ENCODE data around the gene ZDHHC11B.
"Not testable (repeated sequence)": the region's sequence is repeated elsewhere in the genome, so short reads cannot be mapped to it uniquely, and the experiment has no call there.

Gene ZDHHC11B

GRCh38 chr5:766666-767431, 17.7 kb downstream of the ZDHHC11B start:
- no peak for DNase-seq (ENCODE audit: low read depth)

DNA sequence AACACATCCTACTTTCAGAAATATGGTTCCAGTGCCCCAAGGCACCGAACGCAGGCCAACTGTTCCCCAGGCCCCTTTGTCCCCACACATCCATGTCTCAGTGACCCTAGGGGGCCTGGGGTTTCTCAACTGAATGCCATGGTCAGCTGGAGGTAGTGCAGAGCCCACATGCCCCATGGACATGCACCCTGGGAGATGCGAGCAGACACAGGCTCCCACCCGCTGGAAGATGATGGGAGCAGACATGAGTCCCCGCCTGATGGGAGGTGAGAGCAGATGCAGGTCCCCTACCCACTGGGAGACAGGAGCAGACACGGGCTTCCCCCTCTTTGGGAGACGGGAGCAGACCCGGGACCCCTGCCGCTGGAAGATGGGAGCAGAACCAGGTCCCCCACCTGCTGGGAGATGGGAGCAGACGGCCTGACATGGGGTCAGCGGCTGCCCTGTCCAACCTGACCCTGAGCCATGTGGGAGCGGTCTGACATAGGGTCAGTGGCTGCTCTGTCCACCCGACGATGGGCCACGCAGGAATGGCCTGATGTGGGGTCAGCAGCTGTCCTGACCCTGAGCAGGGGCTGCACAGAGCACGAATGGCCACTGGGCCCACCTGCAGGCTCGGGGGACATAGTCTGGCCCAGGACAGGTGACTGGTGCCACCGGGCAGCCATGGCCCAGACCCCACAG, 18.4 kb downstream of the ZDHHC11B start:
- DNase-seq (ENCODE audit: low read depth) = no peak

DNA sequence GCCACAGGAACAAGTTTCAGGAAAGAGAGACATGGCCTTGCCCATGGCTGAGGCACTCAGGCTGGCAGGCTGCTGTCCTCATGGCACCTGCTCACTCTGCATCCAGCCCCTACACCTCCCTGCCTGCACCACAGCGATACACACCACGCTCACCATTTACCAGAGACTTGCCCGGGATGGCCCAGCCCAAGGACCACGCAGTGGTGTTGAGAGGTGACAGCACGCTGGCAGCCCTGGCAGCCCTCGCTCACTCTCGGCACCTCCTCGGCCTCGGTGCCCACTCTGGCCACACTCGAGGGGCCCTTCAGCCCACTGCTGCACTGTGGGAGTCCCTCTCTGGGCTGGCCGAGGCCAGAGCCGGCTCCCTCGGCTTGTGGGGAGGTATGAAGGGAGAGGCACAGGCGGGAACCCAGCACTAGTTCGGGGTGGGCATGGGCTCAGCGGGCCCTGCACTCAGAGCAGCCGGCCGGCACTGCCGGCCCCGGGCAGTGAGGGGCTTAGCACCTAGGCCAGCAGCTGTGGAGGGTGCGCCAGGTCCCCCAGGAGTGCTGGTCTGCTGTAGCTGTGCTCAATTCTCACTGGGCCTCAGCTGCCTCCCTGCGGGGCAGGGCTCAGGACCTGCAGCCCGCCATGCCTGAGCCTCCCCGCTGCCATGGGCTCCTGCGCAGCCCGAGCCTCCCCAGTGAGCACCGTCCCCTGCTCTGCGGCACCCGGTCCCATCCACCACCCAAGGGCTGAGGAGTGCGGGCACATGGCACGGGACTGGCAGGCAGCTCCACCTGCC, 20.3 kb downstream of the ZDHHC11B start:
- no peak for DNase-seq (ENCODE audit: low read depth)

DNA sequence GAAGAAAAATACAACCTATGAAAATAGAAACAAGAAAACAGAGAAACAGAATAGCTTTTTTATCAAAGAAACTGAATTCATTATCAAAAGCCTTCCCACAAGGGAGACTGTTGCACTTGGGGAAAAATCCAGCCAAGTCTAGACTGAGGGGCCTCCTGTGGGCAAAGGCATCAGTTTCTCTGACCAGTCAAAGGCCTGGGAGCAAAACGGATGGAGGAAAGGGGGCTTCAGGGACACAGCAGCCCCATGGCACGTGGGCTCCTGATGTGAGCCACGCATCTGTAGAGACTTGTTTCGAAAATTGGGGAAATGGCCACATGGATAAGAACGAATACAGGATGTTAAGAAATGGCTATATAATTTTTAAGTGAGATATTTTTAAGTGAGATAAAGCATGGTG, 21.1 kb downstream of the ZDHHC11B start:
- no peak for DNase-seq (ENCODE audit: low read depth)

- not testable (repeated sequence) for DNase-seq (ENCODE audit: low read depth)
These were observed 21.5 kb downstream of the ZDHHC11B start for GRCh38 chr5:762996-763395.

GRCh38 chr5:761854-762710, 22.4 kb downstream of the ZDHHC11B start:
- DNase-seq (ENCODE audit: low read depth) = no peak

DNA sequence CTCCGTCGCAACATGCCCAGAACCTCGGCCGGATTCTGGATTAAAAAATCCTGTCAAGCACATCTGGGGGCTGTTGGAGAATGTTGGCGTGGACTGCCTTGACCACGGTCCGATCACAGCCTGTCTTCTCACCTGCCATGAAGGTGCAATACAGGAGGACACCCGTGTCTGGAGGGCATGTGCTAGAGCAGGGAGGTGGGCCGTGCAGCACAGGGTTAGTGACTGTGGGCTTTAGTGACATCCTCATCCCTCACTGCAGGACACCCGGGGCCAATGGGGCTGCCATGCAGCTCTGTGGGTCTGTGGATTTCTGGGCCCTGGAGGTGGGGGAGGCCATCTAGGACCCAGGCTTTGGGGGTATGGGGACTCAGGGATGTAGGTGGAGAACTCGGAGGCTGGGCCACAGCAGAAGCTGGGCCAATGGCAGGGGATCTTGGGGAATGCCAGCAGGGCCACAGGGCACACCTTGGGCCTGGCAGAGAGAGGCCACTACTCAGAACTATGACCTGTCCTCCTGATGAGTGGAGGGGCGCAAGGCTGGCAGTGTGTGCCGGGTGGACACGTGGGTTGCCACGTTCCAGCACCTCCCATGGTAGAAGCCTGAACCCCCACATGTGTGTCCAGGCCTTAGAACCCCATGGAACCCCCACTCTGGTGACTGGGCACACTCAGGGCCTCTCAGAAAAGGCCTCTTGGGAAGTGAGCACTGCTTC, 23.3 kb downstream of the ZDHHC11B start:
- DNase-seq (ENCODE audit: low read depth) = no peak

- no peak for DNase-seq (ENCODE audit: low read depth)
These were observed 24.0 kb downstream of the ZDHHC11B start for GRCh38 chr5:760363-761058.

GRCh38 chr5:759781-760362, 24.7 kb downstream of the ZDHHC11B start:
- DNase-seq (ENCODE audit: low read depth) = no peak

DNA sequence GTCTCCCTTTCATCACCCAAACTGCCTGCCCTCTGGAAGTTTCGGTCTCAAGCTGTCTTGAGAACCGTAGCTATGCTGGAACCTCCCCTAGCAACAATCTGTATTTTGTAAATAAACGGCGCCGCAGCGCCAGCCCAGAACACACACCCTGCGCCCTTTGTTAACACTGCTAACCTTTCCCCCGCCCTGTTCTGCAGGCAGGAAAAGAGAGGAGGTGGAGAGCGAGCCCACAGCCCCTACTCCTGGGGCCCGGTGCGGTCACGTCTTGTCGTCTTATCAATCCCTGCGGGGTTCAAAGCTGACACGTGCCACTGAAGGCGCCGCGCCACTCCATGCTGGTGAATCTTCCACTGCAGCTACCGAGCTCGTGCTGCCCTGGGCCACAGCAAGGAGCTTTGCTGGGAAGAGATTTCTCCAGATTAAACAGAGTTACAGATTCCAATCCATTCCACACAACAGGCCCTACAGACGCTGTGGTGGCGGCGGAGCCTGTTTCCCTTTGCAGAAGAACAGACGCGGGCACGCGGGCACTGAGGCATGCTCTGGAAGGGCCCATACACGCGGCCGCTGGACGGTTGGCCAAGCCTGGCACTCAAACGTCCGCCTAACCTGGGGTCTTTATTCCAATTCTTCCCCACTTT, 25.3 kb downstream of the ZDHHC11B start:
- DNase-seq (ENCODE audit: low read depth) = no peak

DNA sequence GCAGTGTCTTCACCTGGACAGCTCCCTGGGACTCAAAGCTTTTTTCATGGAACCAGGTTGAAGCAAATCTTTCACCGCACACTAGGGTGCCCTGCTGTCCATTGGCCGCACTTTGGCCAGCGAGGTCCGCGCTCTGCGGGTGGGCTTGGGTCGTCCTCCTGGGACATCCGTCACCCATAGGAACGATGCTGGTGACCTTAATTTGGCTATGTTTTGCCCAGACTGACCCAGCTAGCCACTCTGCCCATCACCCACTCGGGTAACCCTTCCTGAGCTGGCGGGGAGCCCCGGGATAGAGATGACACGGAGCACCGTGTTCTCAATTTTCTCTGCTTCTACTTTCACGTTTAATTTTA, 25.9 kb downstream of the ZDHHC11B start:
- DNase-seq (ENCODE audit: low read depth) = no peak

GRCh38 chr5:757931-758697, 26.4 kb downstream of the ZDHHC11B start:
- no peak for DNase-seq (ENCODE audit: low read depth)

DNA sequence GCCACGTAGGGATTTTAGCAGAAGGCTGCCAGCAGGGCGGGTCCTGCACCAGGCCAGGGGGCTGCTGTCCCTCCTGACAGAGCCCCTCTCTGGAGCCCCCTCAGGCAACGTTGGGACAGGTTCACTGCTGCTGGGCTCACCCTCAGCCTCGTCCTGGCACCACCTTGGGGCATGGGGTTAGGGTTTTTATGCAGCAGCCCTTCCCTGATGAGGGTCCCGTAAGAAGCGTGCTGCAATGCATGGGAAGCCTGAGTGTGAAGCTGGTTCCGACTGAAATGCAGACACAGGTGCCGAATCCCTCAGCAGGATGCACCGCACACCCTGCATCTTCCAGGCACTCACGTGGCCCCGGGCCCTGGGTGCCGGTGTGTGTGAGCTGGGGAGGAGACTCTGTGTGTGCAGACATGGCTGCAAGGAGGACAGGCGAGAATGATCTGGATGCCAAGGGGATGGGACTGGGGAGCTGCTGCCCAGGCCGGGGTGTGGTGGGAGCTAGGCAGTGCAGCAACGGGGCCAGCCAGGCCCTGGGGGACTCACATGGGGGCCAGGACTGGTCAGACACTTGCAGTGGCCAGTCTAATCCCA, 27.1 kb downstream of the ZDHHC11B start:
- DNase-seq (ENCODE audit: low read depth) = no peak

DNA sequence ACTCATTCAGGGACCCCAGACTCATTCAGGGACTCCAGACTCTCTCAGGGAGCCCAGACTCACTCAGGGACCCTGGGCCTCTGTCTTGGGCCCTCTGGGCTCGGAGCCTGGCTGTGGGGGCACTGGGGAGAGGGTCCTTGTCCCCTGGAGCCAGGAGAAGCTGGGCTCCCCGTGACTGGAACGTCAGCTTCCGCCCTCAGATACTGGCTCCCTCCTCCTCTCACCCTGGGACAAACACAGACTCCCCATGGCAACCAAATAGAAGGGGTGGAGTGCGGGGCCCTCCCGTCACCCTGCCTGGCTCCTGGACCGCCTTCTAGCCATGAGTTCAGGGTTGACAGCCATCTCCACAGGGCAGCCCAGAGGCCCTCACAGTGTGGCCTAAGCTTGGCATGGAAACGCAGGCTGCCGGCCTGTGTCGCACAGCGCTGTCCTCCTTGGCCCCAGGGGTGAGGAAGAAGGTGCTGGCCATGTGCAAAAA, 27.6 kb downstream of the ZDHHC11B start:
- DNase-seq (ENCODE audit: low read depth) = no peak

GRCh38 chr5:756171-756570, 28.4 kb downstream of the ZDHHC11B start:
- DNase-seq (ENCODE audit: low read depth) = no peak

GRCh38 chr5:754143-754632, 30.3 kb downstream of the ZDHHC11B start:
- not testable (repeated sequence) for DNase-seq (ENCODE audit: low read depth)

GRCh38 chr5:753567-754142, 30.9 kb downstream of the ZDHHC11B start:
- not testable (repeated sequence) for DNase-seq (ENCODE audit: low read depth)
